Heart right ventricle (tissue), 16 donors: ENCODE data around the gene PCBP1. TPM values are rescaled to one million over a fixed set of nuclear protein-coding genes. Genes with fewer than 3 reads are reported as not detected.

Experiments
- ATAC-seq, 8 donors: fragments of 200-7000 bp; cut with Tn5 transposase; one replicate each; pipeline ENCODE4 v1.9.1; 2020; ENCODE audit warnings: mild to moderate bottlenecking in 8 of 8, moderate library complexity in 8 of 8, moderate number of reproducible peaks in 1 of 8
- DNase-seq, 2 donors: peaks; one replicate each; pipeline ENCODE4 v3.0.0-alpha.2; 2020
- H3K27ac ChIP-seq, 10 donors: fragments of 200-600 bp; sonication (generic) in 2 of 10; one replicate each; pipeline versions ENCODE4 v1.5.0 to v1.8.0; 2020 to 2022; ENCODE audit warnings: mild to moderate bottlenecking in 3 of 10
- H3K27me3 ChIP-seq, 7 donors: fragments of 200-600 bp; one replicate each; pipeline ENCODE4 v1.8.0; 2021 to 2022; ENCODE audit warnings: mild to moderate bottlenecking in 2 of 7
- H3K36me3 ChIP-seq, 9 donors: fragments of 200-600 bp; sonication (generic) in 1 of 9; one replicate each; pipeline versions ENCODE4 v1.5.0 to v1.8.0; 2020 to 2022; ENCODE audit warnings: mild to moderate bottlenecking in 2 of 9
- H3K4me1 ChIP-seq, 9 donors: fragments of 200-600 bp; sonication (generic) in 1 of 9; one replicate each; pipeline versions ENCODE4 v1.5.0 to v1.8.0; 2020 to 2022; ENCODE audit warnings: mild to moderate bottlenecking in 4 of 9
- H3K4me3 ChIP-seq, 10 donors: fragments of 200-600 bp; sonication (generic) in 2 of 10; one replicate each; pipeline versions ENCODE4 v1.5.0 to v1.8.0; 2020 to 2022; ENCODE audit warnings: mild to moderate bottlenecking in 7 of 10, moderate library complexity in 2 of 10
- H3K9me3 ChIP-seq, 11 donors: fragments of 200-600 bp in 10 of 11; sonication (generic) in 2 of 11; one replicate each; pipeline versions ENCODE4 v1.5.0 to v1.8.0; 2013 to 2022; ENCODE audit warnings: mild to moderate bottlenecking in 2 of 11, control low read depth in 1 of 11, moderate library complexity in 1 of 11
- WGBS, 2 donors: extraction: QIAGEN DNeasy Blood & Tissue Kit; methylation state at CpG; one replicate each; pipeline ENCODE4 v1.1.7; 2013; ENCODE audit warnings: inconsistent platforms in 1 of 2; 5-methylcytosine and 5-hydroxymethylcytosine counted together
- intact Hi-C, 10 donors: fragments of 100-400 bp; cut with DNase I; formaldehyde crosslinking; loops; one replicate each; pipeline versions ENCODE4 v1.11.1 to v1.14.2; 2022
- polyA plus RNA-seq, 2 donors: library from polyadenylated mRNA; stranded (reverse); fragments of 200-250 nt; gene quantifications; one replicate each; pipeline ENCODE4 v1.2.3, GENCODE V29; 2013
- total RNA-seq, 10 donors: library from RNA; stranded (reverse); fragmentation: NEBNext Ultra II Directional in 3 of 10; extraction: Animal tissue kit (Norgen Biotek cat#: 25700) in 3 of 10; gene quantifications; one replicate each; pipeline versions ENCODE4 v1.2.1 to v1.2.4, GENCODE V29; 2021 to 2023
- TF ChIP-seq, protein P1 (sequence below), 9 donors: fragments of 200-600 bp; sonication (generic) in 2 of 9; IDR thresholded peaks; one replicate each; pipeline versions ENCODE4 v1.5.0 to v1.8.0; 2021 to 2022; ENCODE audit warnings: antibody characterized with exemption in 9 of 9, mild to moderate bottlenecking in 5 of 9, moderate library complexity in 1 of 9
- donor health status: Arrhythmogenic right ventricular cardiomyopathy.
- donor health status: ischemic (EF 13 %, LVEDD 7.1; RV severe dilation, severe dysfunction).
- donor health status: healthy with polysubstance abuse.
- donor health status: DM: no; HTN: yes; CAD: no.
- donor health status: DM: no; HTN: no; CAD: no.
- donor health status: ischemic (EF 25% LVEDD 6.9; RV normal size, moderate dysfunction).
- donor health status: ischemic (EF 25% LVEDD 5.7; RV mildly dilated, moderate dysfunction).
- donor health status: healthy.
- donor health status: DM: yes; HTN: yes; CAD: no.
- donor health status: Ischemic cardiomyopathy.
- donor health status: ischemic (EF 35%, LVEDD 5.7; RV mildly dilated, moderate dysfunction).
- donor health status: nonischemic (EF 11% LVEDD 7.7; RV severe dilation, severe dysfunction).
- donor health status: DM: yes; HTN: yes; CAD: no.
- donor health status: PGD.
- donor health status: ischemic (EF 29% LVEDD 5.4; RV normal size, mild dysfunction).
- donor health status: nonischemic (EF 23%, LVEDD 6.1; RV moderate dilation, normal function).

PCBP1 gene
- total and polyA plus RNA-seq, 12 donors: 197 to 288 (median 224) TPM

DNA sequence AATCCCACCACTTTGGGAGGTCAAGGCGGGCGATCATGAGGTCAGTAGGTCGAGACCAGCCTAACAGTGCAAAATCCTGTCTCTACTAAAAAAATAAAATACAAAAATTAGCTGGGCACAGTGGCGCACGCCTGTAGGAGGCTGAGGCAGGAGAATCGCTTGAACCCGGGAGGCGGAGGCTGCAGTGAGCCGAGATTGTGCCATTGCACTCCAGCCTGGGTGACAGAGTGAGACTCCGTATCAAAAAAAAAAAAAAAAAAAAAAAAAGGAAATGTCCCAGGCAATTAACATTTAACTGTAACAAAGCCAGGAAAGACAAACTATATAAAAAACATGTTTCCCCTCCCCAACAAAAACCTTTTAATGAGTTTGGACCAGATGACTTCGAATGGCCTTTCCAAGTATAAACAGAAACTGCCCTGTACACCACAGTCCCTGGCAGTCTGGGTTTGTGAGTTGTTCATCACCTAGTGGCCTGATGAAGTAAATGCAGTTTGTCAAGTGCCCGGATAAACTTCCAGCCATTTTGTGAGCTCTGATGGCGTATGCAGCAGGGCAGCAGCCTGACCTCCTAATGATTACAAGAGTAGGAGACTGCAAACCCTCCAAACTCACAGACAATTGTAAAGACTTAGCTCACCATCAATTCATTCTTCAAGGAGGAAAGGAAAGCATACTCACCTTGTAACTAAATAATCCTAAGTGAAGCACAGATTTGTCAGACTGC, 16.6 kb upstream of the PCBP1 start:
- Histone ChIP-seq H3K27me3 (no peaks in the 10 kb centered on the region), H3K27ac (peak overlapping the region in 9 of 10 donors; percentile 37 to 88 (median 79)), H3K36me3 (peaks cover 0 to 82% (median 8%) of the 10 kb centered on the region in 9 donors), H3K4me3 (peak overlapping the region in 6 of 10 donors; percentile 2 to 27 (median 10)), H3K9me3 (no peaks in the 10 kb centered on the region), H3K4me1 (peaks cover 0 to 39% (median 11%) of the 10 kb centered on the region in 9 donors)
- WGBS, 2 donors: 54 to 61% methylated on average over 13 of the region's 13 CpGs
- intact Hi-C loops: loop anchor here in 9 of 10 donors (1.0 to 10.0 kb wide), 8 partner anchors 72 to 326 kb away; partner anchors contain the start of genes MXD1 (in 4 of the 9) and ANXA4 (in 1 of the 9)
- DNase-seq: peak; percentile 20 to 86
- TF ChIP-seq, protein P1, sequence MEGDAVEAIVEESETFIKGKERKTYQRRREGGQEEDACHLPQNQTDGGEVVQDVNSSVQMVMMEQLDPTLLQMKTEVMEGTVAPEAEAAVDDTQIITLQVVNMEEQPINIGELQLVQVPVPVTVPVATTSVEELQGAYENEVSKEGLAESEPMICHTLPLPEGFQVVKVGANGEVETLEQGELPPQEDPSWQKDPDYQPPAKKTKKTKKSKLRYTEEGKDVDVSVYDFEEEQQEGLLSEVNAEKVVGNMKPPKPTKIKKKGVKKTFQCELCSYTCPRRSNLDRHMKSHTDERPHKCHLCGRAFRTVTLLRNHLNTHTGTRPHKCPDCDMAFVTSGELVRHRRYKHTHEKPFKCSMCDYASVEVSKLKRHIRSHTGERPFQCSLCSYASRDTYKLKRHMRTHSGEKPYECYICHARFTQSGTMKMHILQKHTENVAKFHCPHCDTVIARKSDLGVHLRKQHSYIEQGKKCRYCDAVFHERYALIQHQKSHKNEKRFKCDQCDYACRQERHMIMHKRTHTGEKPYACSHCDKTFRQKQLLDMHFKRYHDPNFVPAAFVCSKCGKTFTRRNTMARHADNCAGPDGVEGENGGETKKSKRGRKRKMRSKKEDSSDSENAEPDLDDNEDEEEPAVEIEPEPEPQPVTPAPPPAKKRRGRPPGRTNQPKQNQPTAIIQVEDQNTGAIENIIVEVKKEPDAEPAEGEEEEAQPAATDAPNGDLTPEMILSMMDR (IDR thresholded peaks at IDR 0.05): peak; percentile 74 to 87 (median 82)
- ATAC-seq: peak; percentile 93 to 97 (median 97)

DNA sequence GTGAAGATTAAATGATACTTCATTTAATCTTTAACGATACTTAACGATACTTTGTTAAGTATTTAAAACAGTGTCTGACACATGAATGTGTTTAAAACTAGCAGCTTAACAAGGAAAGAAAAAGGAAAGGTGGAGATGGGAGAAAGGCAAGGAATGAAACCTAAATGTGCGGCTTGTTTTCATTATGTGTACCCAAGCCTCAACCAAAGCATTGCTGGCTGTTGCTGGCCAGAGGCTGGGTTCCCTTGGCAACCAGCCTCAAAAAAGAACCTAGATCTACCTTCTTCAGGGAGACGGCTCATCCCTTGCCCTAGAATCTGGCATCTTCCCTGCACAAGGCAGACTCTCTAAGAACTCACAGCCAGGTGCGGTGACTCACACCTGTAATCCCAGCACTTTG, 13.8 kb upstream of the PCBP1 start:
- intact Hi-C loops: loop anchor here in 7 of 10 donors (5.0 to 10.0 kb wide), 3 partner anchors 156 to 329 kb away; partner anchors contain the start of genes MXD1 (in 3 of the 7) and ANXA4 (in 1 of the 7)
- WGBS, 2 donors: 87 to 91% methylated on average over 5 of the region's 5 CpGs

DNA sequence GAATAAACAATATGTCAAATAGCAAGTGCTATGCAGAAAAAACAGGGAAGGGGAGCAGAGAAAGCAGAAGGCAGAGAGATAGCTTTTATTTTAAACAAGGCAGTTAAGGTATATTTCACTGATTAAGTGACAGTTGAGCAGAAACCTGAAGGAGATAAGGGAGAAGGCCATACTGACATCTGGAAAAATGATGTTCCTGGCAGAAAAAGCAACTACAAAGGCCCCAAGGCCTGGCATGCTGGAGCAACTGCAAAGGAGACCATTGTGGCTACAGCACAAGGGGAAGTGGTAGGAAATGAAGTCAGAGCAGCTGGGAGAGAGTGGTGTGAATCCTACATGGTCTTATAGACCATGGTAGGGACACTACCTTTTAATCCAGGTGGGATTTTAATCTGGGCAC, 8.9 kb upstream of the PCBP1 start:
- intact Hi-C loops: loop anchor here in 1 of 10 donors (10.0 kb wide), 1 partner anchor 334 kb away; the partner anchor contains the start of gene ANXA4
- Histone ChIP-seq H3K36me3 (peaks cover 0 to 100% (median 53%) of the 10 kb centered on the region in 9 donors), H3K27me3 (no peaks in the 10 kb centered on the region), H3K4me3 (no peak overlapping the region), H3K9me3 (no peaks in the 10 kb centered on the region), H3K4me1 (peaks cover 0 to 16% (median 9%) of the 10 kb centered on the region in 9 donors), H3K27ac (peak overlapping the region in 6 of 10 donors; percentile 5 to 69 (median 25))
- DNase-seq (no peak), ATAC-seq (peak in 2 of 8 donors; percentile 42 to 61)
- TF ChIP-seq, protein P1 (IDR thresholded peaks at IDR 0.05): no peak

More for the DNA sequence above, 13.8 kb upstream of the PCBP1 start:
- no peak overlapping the region for H3K4me3 ChIP-seq
- H3K36me3 ChIP-seq: peaks cover 0 to 84% (median 12%) of the 10 kb centered on the region in 9 donors
- H3K9me3 ChIP-seq: no peaks in the 10 kb centered on the region
- DNase-seq (no peak), ATAC-seq (no peak)
- H3K4me1 ChIP-seq: peaks cover 0 to 39% (median 15%) of the 10 kb centered on the region in 9 donors
- H3K27me3 ChIP-seq: no peaks in the 10 kb centered on the region
- TF ChIP-seq, protein P1 (IDR thresholded peaks at IDR 0.05): no peak
- H3K27ac ChIP-seq: no peak overlapping the region

DNA sequence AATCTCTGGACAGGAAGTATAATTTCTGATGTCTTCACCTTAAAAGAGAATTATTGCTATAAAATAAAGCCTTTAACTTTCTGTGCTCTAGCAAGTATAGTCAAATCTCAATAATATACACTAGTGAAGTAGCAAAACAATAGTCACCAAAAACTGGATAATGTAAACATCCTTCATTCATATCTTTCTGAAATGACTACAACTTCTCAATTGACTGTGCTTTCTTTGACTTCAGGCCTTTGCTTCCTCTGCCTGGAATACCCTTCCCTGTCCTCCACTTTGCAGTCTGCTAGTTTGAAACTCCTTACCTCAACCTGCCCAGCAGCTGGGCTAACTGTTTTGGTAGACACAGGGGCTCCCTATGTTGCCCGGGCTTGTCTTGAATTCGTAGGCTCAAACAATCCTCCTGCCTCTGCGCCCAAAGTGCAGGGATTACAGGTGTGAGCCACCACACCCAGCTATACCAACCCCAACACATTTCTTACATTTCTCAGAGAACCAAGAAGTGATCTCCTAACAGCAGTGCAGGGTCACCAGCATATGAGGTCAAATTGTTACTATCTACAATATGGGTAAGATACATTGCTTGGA, 6.6 kb upstream of the PCBP1 start:
- DNase-seq (no peak), ATAC-seq (no peak)
- Histone ChIP-seq H3K9me3 (no peaks in the 10 kb centered on the region), H3K4me1 (peaks cover 4 to 40% (median 28%) of the 10 kb centered on the region in 9 donors), H3K27ac (peak overlapping the region in 1 of 10 donors; percentile 21), H3K27me3 (no peaks in the 10 kb centered on the region), H3K4me3 (no peak overlapping the region), H3K36me3 (peaks cover 0 to 88% (median 48%) of the 10 kb centered on the region in 9 donors)
- intact Hi-C loops: no loop called here
- WGBS, 2 donors: 93 to 98% methylated on average over 3 of the region's 3 CpGs
- TF ChIP-seq, protein P1 (IDR thresholded peaks at IDR 0.05): no peak
